Endometrial microvascular endothelial cells (primary cell): ENCODE results near the gene PRR5L. TPM values are rescaled to one million over a fixed set of nuclear protein-coding genes. Genes with fewer than 3 reads are reported as not detected.

Source experiments
- in situ Hi-C: cut with HindIII; loops from 2 replicates; pipeline ENCODE4 v1.10.0; 2017; ENCODE audit warnings: low sequenced_read_pairs, low pct_unique_long_range_greater_than_20kb; ENCODE audit errors: inconsistent ontology term
- total RNA-seq: library from RNA; depleted of rRNA; stranded (reverse); fragments of >200 nt; gene quantifications from one replicate; pipeline ENCODE4 v1.2.3, GENCODE V29; 2015; ENCODE audit errors: inconsistent ontology term

Gene PRR5L
- total RNA-seq, 1 donor from 2014 or later: 25.6 TPM

- in situ Hi-C loops: no loop called here
Observed at GRCh38 chr11:36407356-36407755, 111.3 kb downstream of the PRR5L start.

- in situ Hi-C loops: no loop called here
Observed at GRCh38 chr11:36408498-36409136, 112.5 kb downstream of the PRR5L start.

DNA sequence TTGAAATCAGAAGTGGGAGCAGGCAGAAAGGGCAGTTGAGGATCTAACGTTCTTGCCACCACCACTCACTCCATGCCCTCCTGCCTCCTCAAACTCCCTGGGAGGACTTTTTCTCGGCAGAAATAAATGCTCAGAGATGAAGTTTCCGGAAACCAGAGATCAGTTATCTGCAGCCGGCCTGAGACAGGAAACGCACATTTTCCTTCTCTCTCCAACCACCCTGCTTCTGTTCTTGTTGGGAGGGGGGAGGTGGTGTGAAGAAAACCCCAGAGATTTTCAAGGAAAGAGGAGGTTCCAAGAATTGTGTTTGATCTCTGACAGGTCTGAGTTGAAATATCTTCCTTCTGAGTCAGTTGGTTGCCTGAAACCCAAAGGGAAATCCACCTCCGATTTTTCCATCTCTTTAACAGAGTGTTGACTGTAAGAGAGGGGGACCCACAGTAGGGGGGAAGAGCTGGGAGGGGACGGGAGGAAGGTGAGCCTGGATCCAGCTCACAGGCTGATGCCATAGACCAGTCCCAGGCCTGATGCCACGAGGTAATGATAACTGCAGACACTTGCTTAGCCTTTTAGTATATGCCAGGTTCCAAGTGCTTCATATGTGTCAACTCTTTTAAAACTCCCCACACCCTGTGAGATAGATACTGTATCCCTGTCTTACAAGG, 113.2 kb downstream of the PRR5L start:
- in situ Hi-C loops: no loop called here

GRCh38 chr11:36411202-36411640, 115.1 kb downstream of the PRR5L start:
- in situ Hi-C loops: no loop called here

- in situ Hi-C loops: no loop called here
Observed at GRCh38 chr11:36412781-36413383, 116.8 kb downstream of the PRR5L start.

DNA sequence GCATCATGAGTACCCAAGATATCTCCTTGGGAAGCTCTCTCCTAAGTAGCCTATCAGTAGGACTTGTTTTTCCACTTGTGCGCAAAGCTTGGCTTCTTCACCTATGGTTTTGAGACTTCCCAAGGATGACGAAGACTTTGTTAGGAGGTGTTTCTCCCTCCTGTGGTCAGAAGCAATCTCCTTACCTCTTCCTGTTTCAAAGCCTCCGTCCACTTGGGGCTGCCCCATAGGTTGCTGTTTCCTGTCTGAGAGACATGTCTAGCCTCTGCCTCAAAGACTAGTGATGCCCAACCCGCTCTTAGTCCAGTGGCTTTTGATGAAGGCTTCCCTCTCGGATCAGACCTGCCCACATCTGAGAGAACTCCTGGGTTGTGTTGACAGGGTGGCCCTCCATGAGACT, 121.1 kb downstream of the PRR5L start:
- in situ Hi-C loops: no loop called here

DNA sequence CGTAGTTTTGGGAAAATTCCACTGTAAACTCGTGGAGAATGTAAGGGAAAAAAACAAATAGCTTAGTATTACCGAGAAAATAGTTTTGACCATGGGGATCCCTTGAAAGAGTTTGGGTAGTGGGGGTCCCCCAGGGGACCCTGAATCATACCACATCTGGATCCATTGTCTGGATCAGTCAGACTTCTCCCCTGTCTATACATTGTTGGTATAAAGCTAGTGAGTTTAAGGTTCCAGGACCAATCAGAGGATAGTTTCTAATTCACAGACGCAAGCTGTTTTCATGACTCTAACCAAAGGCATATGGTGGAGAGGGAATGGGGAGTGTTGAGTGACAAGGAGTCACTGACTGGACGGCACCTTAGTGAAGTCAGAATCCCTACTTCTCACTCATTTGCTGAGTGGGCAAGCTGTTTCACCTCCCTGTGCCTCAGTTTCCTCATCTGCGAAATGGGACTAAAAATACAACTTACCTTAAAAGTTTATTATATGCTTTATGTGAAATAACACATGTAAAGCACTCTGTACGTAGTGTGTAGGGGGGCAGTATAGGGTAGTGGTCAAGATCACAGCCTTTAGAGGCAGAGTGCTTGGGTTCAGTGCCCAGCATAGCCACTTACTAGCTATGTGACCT, 123.8 kb downstream of the PRR5L start:
- in situ Hi-C loops: no loop called here

GRCh38 chr11:36421546-36422155, 125.6 kb downstream of the PRR5L start:
- in situ Hi-C loops: no loop called here

DNA sequence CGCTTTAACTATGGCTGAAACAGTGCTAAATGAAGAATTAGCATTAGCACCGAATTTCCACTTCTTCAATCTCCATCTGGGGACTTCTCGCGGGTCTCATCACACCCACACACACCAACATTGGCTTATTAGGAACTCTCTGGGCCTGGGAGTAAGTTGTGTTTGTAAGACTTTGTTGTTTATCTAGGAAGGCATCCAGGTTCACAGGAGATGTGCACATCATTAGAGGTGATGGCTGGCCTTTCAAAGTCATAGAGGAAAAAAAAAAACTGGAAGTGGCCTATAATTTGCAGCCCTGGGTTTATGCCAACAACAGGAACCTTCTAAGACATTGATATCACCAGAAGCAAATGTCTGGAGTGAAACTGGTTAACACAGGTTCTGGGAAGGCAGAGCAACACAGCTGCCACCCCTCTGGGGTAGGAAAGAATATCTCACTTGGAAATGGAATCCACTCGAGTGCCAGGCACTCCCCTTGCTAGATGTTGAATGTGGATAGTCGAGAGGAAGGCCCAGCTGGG, 129.5 kb downstream of the PRR5L start:
- in situ Hi-C loops: no loop called here

- in situ Hi-C loops: no loop called here
Observed at GRCh38 chr11:36426226-36426848, 130.2 kb downstream of the PRR5L start.

- in situ Hi-C loops: no loop called here
Observed at GRCh38 chr11:36427079-36427478, 131.0 kb downstream of the PRR5L start.

DNA sequence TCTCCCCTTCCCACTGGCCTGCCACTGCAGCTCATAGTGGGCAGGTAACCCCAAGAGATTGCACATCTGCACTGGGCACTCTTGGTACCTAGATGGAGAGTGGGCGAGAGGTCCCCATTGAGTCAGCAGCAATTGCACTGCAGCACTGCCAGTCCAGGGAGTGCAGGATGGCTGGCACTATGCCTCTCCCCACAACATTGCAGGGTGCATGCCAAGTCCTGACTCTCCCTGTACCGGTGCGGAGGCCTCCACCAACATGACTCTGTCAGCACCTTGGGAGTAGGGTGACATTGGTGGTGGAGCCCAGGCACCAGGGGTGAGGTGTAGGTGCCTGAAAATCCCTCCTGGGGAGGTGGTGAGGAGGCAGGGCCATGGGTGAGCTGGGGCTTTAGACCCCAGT, 131.8 kb downstream of the PRR5L start:
- in situ Hi-C loops: no loop called here

DNA sequence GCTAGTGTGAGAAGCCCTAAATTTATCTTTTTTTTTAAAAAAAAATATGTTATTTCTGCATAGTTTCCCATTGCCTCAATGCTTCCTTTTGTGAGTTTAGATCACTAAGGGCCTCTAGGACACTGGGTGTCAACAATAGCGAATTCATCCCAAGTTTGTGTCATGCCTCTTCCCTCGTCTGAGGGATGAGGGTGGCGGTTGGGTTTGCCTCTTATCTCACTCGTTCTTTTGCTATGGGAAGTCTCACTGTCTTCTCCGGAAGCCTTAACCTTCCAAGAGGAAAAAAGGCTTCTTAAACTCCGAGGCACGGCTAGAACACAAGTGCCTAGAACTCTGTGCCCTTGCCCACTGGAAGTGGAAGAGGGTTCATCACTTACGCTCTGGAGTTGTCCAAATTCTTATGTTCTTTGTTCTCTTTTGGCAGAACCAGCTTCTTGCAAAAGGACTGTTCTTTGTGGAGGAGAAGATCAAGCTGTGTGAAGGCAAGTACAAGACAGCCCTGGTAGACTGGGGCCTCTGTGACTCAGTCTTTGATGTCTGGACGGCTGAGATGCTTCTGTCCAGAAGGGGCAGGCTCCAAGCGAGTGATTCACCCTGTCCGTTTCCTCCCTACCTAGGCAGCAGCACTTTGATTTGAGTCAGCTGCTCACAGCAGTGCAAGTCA, 135.5 kb downstream of the PRR5L start:
- in situ Hi-C loops: no loop called here

DNA sequence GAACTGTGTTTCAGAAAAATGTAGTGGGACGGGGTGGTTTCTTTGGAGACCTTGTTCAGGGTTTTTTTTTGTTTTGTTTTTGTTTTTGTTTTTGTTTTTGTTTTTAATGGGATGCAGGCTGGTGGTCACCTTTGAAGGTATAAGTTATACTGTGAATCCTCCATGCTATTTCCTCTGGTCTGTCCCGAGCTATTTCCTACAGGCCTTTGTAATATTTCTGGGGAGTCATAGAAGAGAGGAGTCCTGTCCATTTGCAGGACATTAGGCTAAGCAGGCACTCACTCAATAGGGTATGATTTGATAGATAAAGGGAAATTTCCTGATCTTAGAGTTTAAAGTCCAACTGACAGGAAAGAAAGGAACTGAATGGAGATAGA, 136.0 kb downstream of the PRR5L start:
- in situ Hi-C loops: no loop called here

- in situ Hi-C loops: no loop called here
Observed at GRCh38 chr11:36432738-36433137, 136.7 kb downstream of the PRR5L start.

- in situ Hi-C loops: no loop called here
Observed at GRCh38 chr11:36436064-36436463, 140.0 kb downstream of the PRR5L start.

DNA sequence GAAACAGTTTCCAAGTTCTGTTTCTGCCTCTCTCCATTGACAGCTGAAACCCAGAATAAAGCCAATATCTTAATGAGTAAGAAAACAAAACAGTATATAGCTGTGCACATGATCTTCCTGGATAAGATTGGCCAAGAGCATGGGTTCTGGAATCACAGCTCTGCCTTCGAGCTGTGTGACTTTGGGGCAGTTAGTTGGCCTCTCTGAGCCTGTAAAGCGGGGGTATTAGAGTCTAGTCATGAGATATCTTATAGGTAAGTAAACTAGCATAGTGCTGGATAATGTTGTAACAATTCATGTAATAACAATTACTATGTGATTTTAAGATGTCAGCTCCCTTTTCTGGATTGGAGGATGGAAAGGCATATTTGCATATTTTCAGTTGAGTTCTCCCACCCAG, 140.5 kb downstream of the PRR5L start:
- in situ Hi-C loops: no loop called here

DNA sequence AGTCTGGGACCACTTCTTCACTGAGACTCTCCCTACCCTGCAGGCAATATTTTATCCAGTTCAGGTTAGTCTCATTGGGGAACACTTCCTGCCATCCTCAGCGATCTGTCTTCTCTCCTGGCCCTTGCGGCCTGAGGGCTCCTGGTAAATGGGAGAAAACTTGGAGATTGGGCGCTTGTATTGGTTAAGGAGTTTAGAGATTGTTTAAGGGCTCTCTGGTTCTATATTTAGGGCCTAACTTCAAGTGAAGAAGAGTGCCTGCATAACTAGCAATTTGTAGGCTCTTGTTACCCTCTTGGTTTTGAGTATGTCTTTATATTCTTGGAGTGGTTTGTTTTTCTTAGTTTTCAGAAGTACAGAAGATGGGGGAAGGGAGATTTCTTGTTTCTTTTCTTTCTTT, 141.3 kb downstream of the PRR5L start:
- in situ Hi-C loops: no loop called here
